Body of pancreas (tissue), 4 donors: ENCODE data around the gene HACD3. TPM values are rescaled to one million over a fixed set of nuclear protein-coding genes. Genes with fewer than 3 reads are reported as not detected.
"Not testable (repeated sequence)": the region's sequence is repeated elsewhere in the genome, so short reads cannot be mapped to it uniquely, and the experiment has no call there.

Experiments
- ATAC-seq: fragments of 150-250 bp; one replicate; pipeline ENCODE4 v1.9.1; 2016
- DNase-seq, 4 donors: peaks; one replicate each; pipeline ENCODE4 v3.0.0-alpha.2; 2019
- H3K27ac ChIP-seq, 4 donors: fragments of 200-600 bp; sonication (generic); 1 replicate in 3 of 4; 2 replicates in 1 of 4; pipeline versions ENCODE4 v1.5.1 to v1.6.1; 2016 to 2019; ENCODE audit warnings: mild to moderate bottlenecking in 1 of 4, mixed read lengths in 1 of 4, moderate library complexity in 1 of 4
- H3K27me3 ChIP-seq, 2 donors: fragments of 200-600 bp; sonication (generic); one replicate each; pipeline ENCODE4 v1.6.0; 2016; ENCODE audit warnings: mild to moderate bottlenecking in 1 of 2
- H3K36me3 ChIP-seq, 2 donors: fragments of 200-600 bp; sonication (generic); replicated peaks in 1 of 2; 2 replicates each; pipeline ENCODE4 v1.5.1; 2016; ENCODE audit warnings: low read depth in 2 of 2; ENCODE audit not compliant: insufficient read depth in 1 of 2
- H3K4me1 ChIP-seq: fragments of 200-600 bp; sonication (generic); one replicate; pipeline ENCODE4 v1.6.0; 2016
- H3K4me3 ChIP-seq, 2 donors: fragments of 200-600 bp; sonication (generic); 1 replicate in 1 of 2; 2 replicates in 1 of 2; pipeline ENCODE4 v1.5.1; 2016 to 2019
- H3K9me3 ChIP-seq, 3 donors: fragments of 200-600 bp; sonication (generic); 1 replicate in 2 of 3; 2 replicates in 1 of 3; pipeline ENCODE4 v1.5.1; 2016
- CTCF ChIP-seq, 7 experiments: fragments of 450-650 bp in 4 of 7; fragments of 200-600 bp in 3 of 7; sonication (generic) in 3 of 7; IDR thresholded peaks; one replicate each; pipeline ENCODE4 v1.5.1; 2016 to 2019; ENCODE audit warnings: antibody characterized with exemption in 7 of 7
- POLR2A ChIP-seq, 3 donors: fragments of 450-650 bp; IDR thresholded peaks; one replicate each; pipeline ENCODE4 v1.6.1; 2016; ENCODE audit warnings: antibody characterized with exemption in 3 of 3, mild to moderate bottlenecking in 2 of 3
- WGBS, 2 donors: methylation state at CpG; one replicate each; pipeline ENCODE4 v1.1.5; 2017; 5-methylcytosine and 5-hydroxymethylcytosine counted together
- intact Hi-C: fragments of 100-400 bp; cut with DNase I; formaldehyde crosslinking; loops from one replicate; pipeline ENCODE4 v1.15.1; 2023
- total RNA-seq, 2 donors: library from RNA; depleted of rRNA; stranded (reverse); fragments of >200 nt; gene quantifications; one replicate each; pipeline ENCODE4 v1.1.0, GENCODE V29; 2016

HACD3 gene
- total RNA-seq, 2 donors from 2014 or later = 10.9 to 35.8 TPM

- intact Hi-C loops = no loop called here
- DNase-seq = no peak
- Histone ChIP-seq H3K27me3 (no peaks in the 10 kb centered on the region), H3K27ac (no peak overlapping the region), H3K9me3 (no peaks in the 10 kb centered on the region), H3K36me3 (no peaks in the 10 kb centered on the region), H3K4me1 (no peaks in the 10 kb centered on the region), H3K4me3 (no peak overlapping the region)
- no peak for TF ChIP-seq POLR2A (IDR thresholded peaks at IDR 0.05)
- WGBS, 2 donors = 75 to 82% methylated on average over 1 of the region's 1 CpG
- ATAC-seq = no peak
Observed at GRCh38 chr15:65540314-65540713, 10.1 kb downstream of the HACD3 start.

GRCh38 chr15:65541231-65541820, 11.1 kb downstream of the HACD3 start:
- TF ChIP-seq CTCF (IDR thresholded peaks at IDR 0.05) = no peak
- no peak for TF ChIP-seq POLR2A (IDR thresholded peaks at IDR 0.05)
- DNase-seq (no peak), ATAC-seq (no peak)
- Histone ChIP-seq H3K4me1 (no peaks in the 10 kb centered on the region), H3K4me3 (no peak overlapping the region), H3K27me3 (no peaks in the 10 kb centered on the region), H3K9me3 (no peaks in the 10 kb centered on the region), H3K27ac (no peak overlapping the region), H3K36me3 (no peaks in the 10 kb centered on the region)
- 96 to 98% methylated on average over 3 of the region's 3 CpGs for WGBS, 2 donors
- intact Hi-C loops = no loop called here

GRCh38 chr15:65547841-65548240, 17.6 kb downstream of the HACD3 start:
- TF ChIP-seq CTCF (IDR thresholded peaks at IDR 0.05) = no peak
- no peak for TF ChIP-seq POLR2A (IDR thresholded peaks at IDR 0.05)
- intact Hi-C loops = no loop called here
- H3K36me3 ChIP-seq = no peaks in the 10 kb centered on the region
- no peaks in the 10 kb centered on the region for H3K9me3 ChIP-seq
- no peak overlapping the region for H3K4me3 ChIP-seq
- no peak overlapping the region for H3K27ac ChIP-seq
- DNase-seq (no peak), ATAC-seq (no peak)
- peaks cover 18% of the 10 kb centered on the region for H3K4me1 ChIP-seq
- no peaks in the 10 kb centered on the region for H3K27me3 ChIP-seq

- H3K4me1 ChIP-seq = peaks cover 18% of the 10 kb centered on the region
- H3K36me3 ChIP-seq, H3K27me3 ChIP-seq, H3K27ac ChIP-seq, H3K9me3 ChIP-seq, DNase-seq, intact Hi-C loops, H3K4me3 ChIP-seq, ATAC-seq: not testable (repeated sequence)
- WGBS, 2 donors = 95 to 98% methylated on average over 9 of the region's 9 CpGs
Observed at GRCh38 chr15:65549288-65549687, 19.0 kb downstream of the HACD3 start.

- Histone ChIP-seq H3K27ac (peak overlapping the region in 3 of 4 donors; percentile 4 to 58 (median 33)), H3K36me3 (no peaks in the 10 kb centered on the region), H3K9me3 (no peaks in the 10 kb centered on the region), H3K4me1 (peaks cover 18% of the 10 kb centered on the region), H3K4me3 (no peak overlapping the region), H3K27me3 (no peaks in the 10 kb centered on the region)
- TF ChIP-seq CTCF (IDR thresholded peaks at IDR 0.05) = no peak
- no peak for TF ChIP-seq POLR2A (IDR thresholded peaks at IDR 0.05)
- ATAC-seq (no peak), DNase-seq (no peak)
- 29 to 31% methylated on average over 3 of the region's 3 CpGs for WGBS, 2 donors
- intact Hi-C loops = no loop called here
Observed at GRCh38 chr15:65550681-65551098, 20.4 kb downstream of the HACD3 start.

- TF ChIP-seq POLR2A (IDR thresholded peaks at IDR 0.05) (no peak), CTCF (IDR thresholded peaks at IDR 0.05) (no peak)
- intact Hi-C loops = no loop called here
- peak overlapping the region in 3 of 4 donors; percentile 4 to 58 (median 33) for H3K27ac ChIP-seq
- peaks cover 18% of the 10 kb centered on the region for H3K4me1 ChIP-seq
- no peaks in the 10 kb centered on the region for H3K27me3 ChIP-seq
- WGBS, 2 donors = 25 to 39% methylated on average over 2 of the region's 2 CpGs
- ATAC-seq (no peak), DNase-seq (no peak)
- no peaks in the 10 kb centered on the region for H3K36me3 ChIP-seq
- no peak overlapping the region for H3K4me3 ChIP-seq
- H3K9me3 ChIP-seq = no peaks in the 10 kb centered on the region
Observed at GRCh38 chr15:65551183-65551582, 20.9 kb downstream of the HACD3 start.

- ATAC-seq, H3K27me3 ChIP-seq, H3K4me3 ChIP-seq, H3K27ac ChIP-seq, H3K9me3 ChIP-seq, H3K36me3 ChIP-seq, intact Hi-C loops, DNase-seq: not testable (repeated sequence)
- 98 to 99% methylated on average over 4 to 5 of the region's 6 CpGs for WGBS, 2 donors
- H3K4me1 ChIP-seq = peaks cover 18% of the 10 kb centered on the region
Observed at GRCh38 chr15:65552851-65553250, 22.6 kb downstream of the HACD3 start.
